HG03025 (cell line): ENCODE results near the gene PLA2G4E.

ENCODE experiments used
- ATAC-seq: cut with Tn5 transposase; IDR thresholded peaks from one replicate; pipeline ENCODE4 v1.9.1; 2021; ENCODE audit warnings: mild to moderate bottlenecking, moderate library complexity; ENCODE audit not compliant: unreplicated experiment, low FRiP score

The PLA2G4E gene

GRCh38 chr15:42053010-42053409, 32.2 kb upstream of the PLA2G4E start:
- ATAC-seq: no peak

- ATAC-seq: no peak
Measured at GRCh38 chr15:42050484-42051255, 29.8 kb upstream of the PLA2G4E start.

- no peak for ATAC-seq
Measured at GRCh38 chr15:42048821-42049200, 28.0 kb upstream of the PLA2G4E start.

- ATAC-seq: no peak
Measured at GRCh38 chr15:42048080-42048820, 27.4 kb upstream of the PLA2G4E start.

GRCh38 chr15:42046597-42046996, 25.8 kb upstream of the PLA2G4E start:
- no peak for ATAC-seq

GRCh38 chr15:42045211-42045615, 24.4 kb upstream of the PLA2G4E start:
- no peak for ATAC-seq

- no peak for ATAC-seq
Measured at GRCh38 chr15:42042602-42043400, 22.0 kb upstream of the PLA2G4E start.

GRCh38 chr15:42038401-42038800, 17.6 kb upstream of the PLA2G4E start:
- ATAC-seq: no peak

GRCh38 chr15:42037656-42038055, 16.8 kb upstream of the PLA2G4E start:
- ATAC-seq: no peak

- no peak for ATAC-seq
Measured at GRCh38 chr15:42036966-42037365, 16.1 kb upstream of the PLA2G4E start.

- no peak for ATAC-seq
Measured at GRCh38 chr15:42036112-42036905, 15.5 kb upstream of the PLA2G4E start.

- no peak for ATAC-seq
Measured at GRCh38 chr15:42035435-42035761, 14.6 kb upstream of the PLA2G4E start.

DNA sequence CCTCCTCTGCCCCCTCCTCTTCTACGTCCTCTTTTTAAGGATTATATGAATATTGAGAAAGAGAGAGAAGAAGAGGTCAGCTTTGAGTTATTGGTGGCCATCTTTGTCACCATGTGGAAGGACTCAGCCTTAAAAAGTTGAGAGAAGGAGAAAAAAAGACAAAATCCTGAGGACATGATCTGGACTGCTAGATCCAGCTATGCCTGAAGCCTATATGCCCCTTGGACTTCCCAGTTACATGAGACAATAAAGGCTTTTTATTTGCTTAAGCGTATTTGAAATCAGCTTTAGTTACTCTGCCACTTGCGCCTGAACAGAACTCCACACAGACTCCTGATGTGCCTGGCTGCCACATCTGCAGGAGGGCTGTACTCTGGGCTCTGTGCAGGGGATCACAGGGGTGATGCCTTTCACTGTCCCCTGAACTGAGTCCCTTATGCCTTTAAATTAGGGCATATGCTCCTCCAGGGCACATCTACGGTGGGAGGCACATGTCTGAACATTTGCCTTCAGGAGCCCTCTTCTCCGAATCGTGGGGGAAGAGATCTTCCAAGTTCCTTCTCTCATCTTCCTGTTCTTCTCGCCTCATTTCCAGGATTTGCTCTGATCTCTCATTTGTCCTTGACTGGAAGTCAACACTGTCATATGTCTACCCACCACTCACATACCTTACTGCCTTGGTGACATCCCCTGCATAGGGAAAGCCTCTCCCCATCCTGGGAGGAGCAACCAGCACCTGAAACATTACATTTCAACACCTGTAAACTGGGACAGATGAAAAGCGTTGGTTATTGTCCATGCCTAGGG, 14.0 kb upstream of the PLA2G4E start:
- no peak for ATAC-seq

DNA sequence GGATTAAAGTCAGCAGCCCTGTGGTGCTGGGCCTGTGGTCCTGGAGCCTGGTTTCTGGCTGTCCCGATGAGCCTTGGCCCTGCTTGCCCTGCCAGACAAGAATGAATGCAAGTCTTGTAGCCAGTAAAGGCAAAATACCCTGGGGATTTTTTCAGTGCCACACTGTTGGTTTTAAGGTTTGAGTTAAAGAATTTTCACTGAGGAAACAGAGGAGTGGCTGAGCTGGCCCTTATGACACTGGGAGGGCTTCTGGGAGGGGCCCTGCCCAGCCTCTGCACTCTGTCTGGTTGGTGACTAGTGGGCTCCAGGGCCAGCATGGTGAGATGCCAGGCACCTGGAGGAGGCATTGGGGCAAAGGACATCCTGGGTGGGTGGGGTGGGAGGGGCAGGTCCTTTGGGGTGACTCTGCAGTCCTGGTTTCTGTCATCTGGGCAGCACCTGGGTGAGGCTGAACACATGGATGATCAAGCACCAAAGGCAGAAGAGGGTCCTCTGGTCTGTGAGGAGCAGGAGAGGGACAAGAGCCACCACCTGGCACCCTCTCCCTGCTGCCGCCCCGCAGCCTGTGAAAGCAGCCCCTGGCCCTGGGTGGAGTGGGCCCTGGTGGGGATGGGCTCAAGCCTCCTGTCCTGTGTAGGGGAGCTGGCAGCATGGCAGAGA, 12.5 kb upstream of the PLA2G4E start:
- ATAC-seq: no peak

- no peak for ATAC-seq
Measured at GRCh38 chr15:42032376-42033213, 11.8 kb upstream of the PLA2G4E start.

- ATAC-seq: no peak
Measured at GRCh38 chr15:42031198-42031915, 10.5 kb upstream of the PLA2G4E start.

DNA sequence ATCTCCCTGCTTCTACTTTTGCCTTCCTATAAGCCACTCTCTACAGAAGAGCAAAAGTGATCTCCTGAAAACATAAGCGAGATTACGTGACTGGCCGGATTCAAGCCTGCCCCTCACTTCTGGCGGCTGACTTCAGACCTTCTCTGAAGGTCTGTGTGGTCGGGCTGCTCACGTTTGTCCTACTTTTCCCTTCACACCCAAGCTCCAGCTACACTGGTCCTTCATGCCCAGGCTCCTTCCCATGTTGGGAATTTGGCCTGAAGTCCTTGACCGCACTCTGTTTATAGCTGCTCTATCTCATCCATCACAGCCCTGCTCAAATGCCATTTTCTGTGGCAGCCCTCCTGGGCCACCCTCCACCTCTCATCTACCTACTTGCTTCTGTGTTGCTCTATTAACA, 6.7 kb upstream of the PLA2G4E start:
- ATAC-seq: no peak

DNA sequence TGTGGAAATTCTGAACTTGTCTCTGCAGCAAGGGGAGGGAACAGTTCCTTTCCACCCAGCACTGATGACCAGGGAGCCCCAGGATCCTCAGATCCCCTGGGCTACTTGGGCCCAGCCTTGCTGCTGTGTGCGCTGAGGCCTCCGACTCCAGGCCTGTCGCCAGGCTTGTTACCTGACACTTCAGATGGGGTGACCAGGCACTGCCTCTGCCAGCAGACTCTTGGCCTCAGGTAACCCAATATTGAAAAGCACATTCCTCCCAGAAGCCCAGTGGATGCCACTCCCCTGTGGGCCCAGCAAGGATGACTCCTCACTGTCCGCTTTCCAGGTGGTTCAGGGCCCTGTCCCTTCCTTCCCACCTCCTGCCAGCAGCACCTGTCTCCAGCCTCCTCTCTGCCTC, 3.5 kb upstream of the PLA2G4E start:
- no peak for ATAC-seq
